Neural cell (in vitro differentiated cells): ENCODE results near the gene CACNA2D2. TPM values are rescaled to one million over a fixed set of nuclear protein-coding genes. Genes with fewer than 3 reads are reported as not detected.

ENCODE experiments used
- H2AFZ ChIP-seq: fragments of 200-600, 300-800 bp; sonication (generic), shearing (Covaris generic); 2 replicates; pipeline ENCODE4 v1.6.0; 2014; ENCODE audit warnings: low read depth, mild to moderate bottlenecking, antibody characterized with exemption, low read length, moderate library complexity
- H3F3A ChIP-seq: fragments of 200-600 bp; shearing (Covaris generic); 2 replicates; pipeline ENCODE4 v1.6.1; 2016; ENCODE audit warnings: mild to moderate bottlenecking, moderate library complexity, mixed read lengths, antibody characterized with exemption, low read length; ENCODE audit not compliant: insufficient read depth, poor library complexity, severe bottlenecking
- H3K27ac ChIP-seq: fragments of 200-600, 300-800 bp; sonication (generic), shearing (Covaris generic); 2 replicates; pipeline ENCODE4 v1.5.1; 2014; ENCODE audit warnings: mild to moderate bottlenecking, low read length, moderate library complexity
- H3K27me3 ChIP-seq: fragments of 300-800, 200-600 bp; sonication (generic), shearing (Covaris generic); 2 replicates; pipeline ENCODE4 v1.6.0; 2014; ENCODE audit warnings: mild to moderate bottlenecking, low read depth, low read length, moderate library complexity; ENCODE audit not compliant: insufficient read depth
- H3K36me3 ChIP-seq: fragments of 300-800, 200-600 bp; sonication (generic), shearing (Covaris generic); 2 replicates; pipeline ENCODE4 v1.5.1; 2014; ENCODE audit warnings: mild to moderate bottlenecking, antibody characterized with exemption, low read length, moderate library complexity; ENCODE audit not compliant: insufficient read depth
- H3K4me2 ChIP-seq: fragments of 300-800, 200-600 bp; sonication (generic), shearing (Covaris generic); 2 replicates; pipeline ENCODE4 v1.6.0; 2014; ENCODE audit warnings: mild to moderate bottlenecking, low read length
- H3K4me3 ChIP-seq: fragments of 300-800, 200-600 bp; sonication (generic), shearing (Covaris generic); 2 replicates; pipeline ENCODE4 v1.5.1; 2014; ENCODE audit warnings: mild to moderate bottlenecking, low read length, moderate library complexity
- H3K79me2 ChIP-seq: fragments of 200-600 bp; shearing (Covaris generic); replicated peaks from 2 replicates; pipeline ENCODE4 v1.6.0; 2014; ENCODE audit warnings: mild to moderate bottlenecking, low read length, moderate library complexity; ENCODE audit not compliant: insufficient read depth
- H3K9ac ChIP-seq: fragments of 300-800, 200-600 bp; sonication (generic), shearing (Covaris generic); 2 replicates; pipeline ENCODE4 v1.6.1; 2016; ENCODE audit warnings: mild to moderate bottlenecking, low read length, mixed read lengths
- H3K9me2 ChIP-seq: fragments of 200-600 bp; shearing (Covaris generic); 2 replicates; pipeline ENCODE4 v1.6.1; 2016; ENCODE audit warnings: mild to moderate bottlenecking, low read length, mixed read lengths; ENCODE audit not compliant: insufficient read depth
- H3K9me3 ChIP-seq: fragments of 200-600, 300-800 bp; sonication (generic), shearing (Covaris generic); 2 replicates; pipeline ENCODE4 v1.6.1; 2016; ENCODE audit warnings: mild to moderate bottlenecking, mixed run types, low read length, moderate library complexity, mixed read lengths
- H4K20me1 ChIP-seq: fragments of 200-600 bp; shearing (Covaris generic); 2 replicates; pipeline ENCODE4 v1.6.1; 2016; ENCODE audit warnings: mild to moderate bottlenecking, mixed run types; ENCODE audit not compliant: insufficient read depth
- CTCF ChIP-seq: fragments of 450-650 bp; IDR thresholded peaks from 2 replicates; pipeline ENCODE4 v1.5.1; 2014; ENCODE audit warnings: antibody characterized with exemption, mild to moderate bottlenecking, moderate library complexity; ENCODE audit not compliant: poor library complexity, severe bottlenecking
- EP300 ChIP-seq: fragments of 450-650 bp; conservative IDR thresholded peaks from 2 replicates; pipeline ENCODE4 v1.6.1; 2014; ENCODE audit warnings: antibody characterized with exemption, mild to moderate bottlenecking, moderate library complexity; ENCODE audit not compliant: poor library complexity, severe bottlenecking
- EZH2 ChIP-seq: fragments of 200-600, 300-800 bp; shearing (Covaris generic), sonication (generic); IDR thresholded peaks from 2 replicates; pipeline ENCODE4 v1.6.1; 2014; ENCODE audit warnings: antibody characterized with exemption, low read length, borderline replicate concordance, mild to moderate bottlenecking; ENCODE audit not compliant: insufficient read depth, poor library complexity, severe bottlenecking
- MXI1 ChIP-seq: fragments of 450-650 bp; conservative IDR thresholded peaks from 2 replicates; pipeline ENCODE4 v1.6.1; 2014; ENCODE audit warnings: antibody characterized with exemption, mild to moderate bottlenecking; ENCODE audit not compliant: poor library complexity, severe bottlenecking
- POLR2AphosphoS5 ChIP-seq: IDR thresholded peaks from 2 replicates; pipeline ENCODE4 v1.6.1; 2012
- RAD21 ChIP-seq: fragments of 450-650 bp; conservative IDR thresholded peaks from 2 replicates; pipeline ENCODE4 v1.6.1; 2014; ENCODE audit warnings: antibody characterized with exemption, mild to moderate bottlenecking, moderate library complexity
- REST ChIP-seq: IDR thresholded peaks from 2 replicates; pipeline ENCODE4 v1.6.1; 2012; ENCODE audit warnings: borderline replicate concordance
- SMC3 ChIP-seq: fragments of 450-650 bp; conservative IDR thresholded peaks from 2 replicates; pipeline ENCODE4 v1.6.1; 2014; ENCODE audit warnings: antibody characterized with exemption, mild to moderate bottlenecking, moderate library complexity; ENCODE audit not compliant: poor library complexity
- TAF1 ChIP-seq: IDR thresholded peaks from 2 replicates; pipeline ENCODE4 v1.6.1; 2012; ENCODE audit warnings: low read depth
- polyA plus RNA-seq: library from polyadenylated mRNA; depleted of rRNA; stranded (reverse); fragments of >200 nt; gene quantifications from 2 replicates; pipeline ENCODE4 v1.2.3, GENCODE V29; 2014

The CACNA2D2 gene
- polyA plus RNA-seq, 1 donor from 2014 or later = 7.8 TPM

GRCh38 chr3:50534681-50535330 lies 31.4 kb upstream of the CACNA2D2 start:
- Histone ChIP-seq H3K9me3 (no peaks in the 10 kb centered on the region), H3K27ac (no peak overlapping the region), H3K36me3 (no peaks in the 10 kb centered on the region), H3K4me2 (no peak overlapping the region), H3K79me2 (no peaks in the 10 kb centered on the region), H3K9me2 (no peaks in the 10 kb centered on the region), H3K9ac (no peak overlapping the region), H3F3A (no peaks in the 10 kb centered on the region), H3K27me3 (no peaks in the 10 kb centered on the region), H3K4me3 (no peak overlapping the region), H2AFZ (no peak overlapping the region), H4K20me1 (no peaks in the 10 kb centered on the region)
- TF ChIP-seq POLR2AphosphoS5 (no peak), CTCF (no peak), REST (no peak), EZH2 (no peak), SMC3 (no peak), RAD21 (no peak)

GRCh38 chr3:50533807-50534461 lies 30.5 kb upstream of the CACNA2D2 start:
- Histone ChIP-seq H4K20me1 (no peaks in the 10 kb centered on the region), H3F3A (no peaks in the 10 kb centered on the region), H3K79me2 (no peaks in the 10 kb centered on the region), H2AFZ (no peak overlapping the region), H3K9me3 (no peaks in the 10 kb centered on the region), H3K36me3 (no peaks in the 10 kb centered on the region), H3K9me2 (no peaks in the 10 kb centered on the region), H3K27me3 (no peaks in the 10 kb centered on the region), H3K9ac (no peak overlapping the region), H3K27ac (no peak overlapping the region), H3K4me3 (peak overlapping the region; percentile 8), H3K4me2 (no peak overlapping the region)
- no peak for TF ChIP-seq RAD21
- no peak for TF ChIP-seq MXI1
- TF ChIP-seq EP300 = no peak
- no peak for TF ChIP-seq EZH2
- TF ChIP-seq TAF1 = no peak
- no peak for TF ChIP-seq CTCF
- no peak for TF ChIP-seq REST
- no peak for TF ChIP-seq SMC3
- TF ChIP-seq POLR2AphosphoS5 = no peak
